ENCODE data around the gene LIPC. TPM values are rescaled to one million over a fixed set of nuclear protein-coding genes. Genes with fewer than 3 reads are reported as not detected.

The LIPC gene
- polyA plus RNA-seq, 2 of the 4 experiments (the other 2 are of a cell fraction), result 0.13 to 0.30 TPM

- Histone ChIP-seq H3K27ac (no peak overlapping the region), H3K9me3 (0 out of 3 replicates have a peak, but pooled peaks cover 6% of the 10 kb centered on the region), H3K4me2 (no peak overlapping the region), H3K4me1 (0 out of 3 replicates have a peak, but pooled peaks cover 3% of the 10 kb centered on the region), H3K4me3 (no peak overlapping the region)
- ChIA-PET POLR2A (interaction anchor here (0.9 kb wide), 1 partner anchor 12 kb away, joined by 3 read pairs; no protein-coding TSS in a partner anchor), CTCF (interaction anchor here (0.8 to 1.3 kb wide), 3 partner anchors 10 to 90 kb away, joined by 4 to 5 read pairs (median 4); no protein-coding TSS in a partner anchor)
- FAIRE-seq (no peak), DNase-seq (ENCODE audit: low read depth in 1 of 2, low spot score in 1 of 2) (no peak), ATAC-seq (no peak)
- WGBS (ENCODE audit: missing lambda C conversion rate), result 45% methylated on average over 1 of the region's 1 CpG
- no peak for TF ChIP-seq NPAS2 (CRISPR knock-in tag; IDR thresholded peaks at IDR 0.05; ENCODE audit: borderline replicate concordance)
- no peak for TF ChIP-seq CBX2 (IDR thresholded peaks at IDR 0.05; ENCODE audit: borderline replicate concordance, low read depth)
- peak in 1 of 2 experiments; percentile 14; a peak in 1 of 4 replicates for TF ChIP-seq CEBPB (IDR thresholded peaks at IDR 0.05)
- TF ChIP-seq POLR2A (IDR thresholded peaks at IDR 0.05; ENCODE audit: low read length), result no peak
Measured at GRCh38 chr15:58558777-58559176, 127.0 kb downstream of the LIPC start.

GRCh38 chr15:58559904-58560588 is 128.3 kb downstream of the LIPC start:
- no peak for FAIRE-seq
- POLR2A ChIA-PET, result no interaction called here
- no peak for ATAC-seq
- 0 out of 3 replicates have a peak, but pooled peaks cover 6% of the 10 kb centered on the region for H3K9me3 ChIP-seq
- WGBS (ENCODE audit: missing lambda C conversion rate), result 73% methylated on average over 6 of the region's 6 CpGs
- no peak overlapping the region for H3K27ac ChIP-seq
- H3K4me2 ChIP-seq, result no peak overlapping the region
- no peak for DNase-seq (ENCODE audit: low read depth in 1 of 2, low spot score in 1 of 2)
- CTCF ChIA-PET, result interaction anchor here (1.0 to 1.3 kb wide), 3 partner anchors 10 to 14 kb away, joined by 3 to 4 read pairs (median 3); no protein-coding TSS in a partner anchor
- no peak overlapping the region for H3K4me3 ChIP-seq
- no peak for TF ChIP-seq JUN (IDR thresholded peaks at IDR 0.05)
- TF ChIP-seq HES2 (IDR thresholded peaks at IDR 0.05), result no peak
- TF ChIP-seq BCL3 (IDR thresholded peaks at IDR 0.05), result no peak
- TF ChIP-seq FOSL2 (IDR thresholded peaks at IDR 0.05), result no peak
- 0 out of 2 replicates have a peak, but pooled peaks have one; percentile 3 for TF ChIP-seq FOSL2 (CRISPR knock-in tag; IDR thresholded peaks at IDR 0.05)
- no peak for TF ChIP-seq ZNF302 (CRISPR knock-in tag; IDR thresholded peaks at IDR 0.05)
- H3K4me1 ChIP-seq, result no peaks in the 10 kb centered on the region

GRCh38 chr15:58561321-58561720 is 129.5 kb downstream of the LIPC start:
- no peak overlapping the region for H3K4me2 ChIP-seq
- 0 out of 3 replicates have a peak, but pooled peaks cover 6% of the 10 kb centered on the region for H3K9me3 ChIP-seq
- DNase-seq (ENCODE audit: low read depth in 1 of 2, low spot score in 1 of 2) (no peak), FAIRE-seq (no peak), ATAC-seq (no peak)
- no peak overlapping the region for H3K4me3 ChIP-seq
- ChIA-PET CTCF (interaction anchor here (0.9 to 1.3 kb wide), 3 partner anchors 9 to 333 kb away, joined by 3 to 4 read pairs (median 3); no protein-coding TSS in a partner anchor), POLR2A (no interaction called here)
- H3K4me1 ChIP-seq, result no peaks in the 10 kb centered on the region
- no peak overlapping the region for H3K27ac ChIP-seq
- WGBS (ENCODE audit: missing lambda C conversion rate), result 0% methylated on average over 1 of the region's 1 CpG
- TF ChIP-seq ZSCAN20 (CRISPR knock-in tag; IDR thresholded peaks at IDR 0.05), result no peak

GRCh38 chr15:58562135-58562534 is 130.3 kb downstream of the LIPC start:
- no peak overlapping the region for H3K4me3 ChIP-seq
- WGBS (ENCODE audit: missing lambda C conversion rate), result 61% methylated on average over 3 of the region's 3 CpGs
- CTCF ChIA-PET, result interaction anchor here (0.6 to 1.2 kb wide), 3 partner anchors 142 to 256 kb away, joined by 3 to 5 read pairs (median 3); no protein-coding TSS in a partner anchor
- no peak for TF ChIP-seq MAFK (IDR thresholded peaks at IDR 0.05; ENCODE audit: partially characterized antibody)
- no peaks in the 10 kb centered on the region for H3K4me1 ChIP-seq
- POLR2A ChIA-PET, result no interaction called here
- ATAC-seq, result peak in 1 of 2 experiments; percentile 22; a peak in 1 of 6 replicates
- H3K9me3 ChIP-seq, result 0 out of 3 replicates have a peak, but pooled peaks cover 6% of the 10 kb centered on the region
- DNase-seq (ENCODE audit: low read depth in 1 of 2, low spot score in 1 of 2), result no peak
- no peak overlapping the region for H3K4me2 ChIP-seq
- H3K27ac ChIP-seq, result 0 out of 6 replicates have a peak overlapping the region, but pooled peaks of 1 of the 2 experiments have one; percentile 25
- no peak for FAIRE-seq

GRCh38 chr15:58564981-58565380 is 133.2 kb downstream of the LIPC start:
- TF ChIP-seq EP300 (IDR thresholded peaks at IDR 0.05) (no peak), EHF (CRISPR knock-in tag; IDR thresholded peaks at IDR 0.05) (no peak), GATA3 (IDR thresholded peaks at IDR 0.05; ENCODE audit: borderline replicate concordance) (no peak), MYC (IDR thresholded peaks at IDR 0.05; ENCODE audit: borderline replicate concordance, low read length) (no peak), MAFK (IDR thresholded peaks at IDR 0.05; ENCODE audit: partially characterized antibody) (no peak), CEBPB (IDR thresholded peaks at IDR 0.05) (no peak), CTCF (IDR thresholded peaks at IDR 0.05) (no peak), ATOH8 (CRISPR knock-in tag; IDR thresholded peaks at IDR 0.05; ENCODE audit: low read depth) (no peak), JUNB (IDR thresholded peaks at IDR 0.05) (no peak)
- ATAC-seq (no peak; a peak in 2 of 6 replicates), DNase-seq (ENCODE audit: low read depth in 1 of 2, low spot score in 1 of 2) (no peak), FAIRE-seq (no peak)
- Histone ChIP-seq H3K27ac (no peak overlapping the region), H3K9me3 (peaks cover 3% of the 10 kb centered on the region; the same call in 1 of the 3 replicates), H3K4me3 (no peak overlapping the region), H3K4me1 (peaks cover 7% of the 10 kb centered on the region; the same call in 2 of the 3 replicates), H3K4me2 (no peak overlapping the region)
- ChIA-PET CTCF (interaction anchor here (1.0 to 1.2 kb wide), 2 partner anchors 8 to 46 kb away, joined by 3 read pairs; no protein-coding TSS in a partner anchor), POLR2A (interaction anchor here (0.6 kb wide), 1 partner anchor 336 kb away, joined by 6 read pairs; no protein-coding TSS in a partner anchor)
- WGBS (ENCODE audit: missing lambda C conversion rate), result 93% methylated on average over 5 of the region's 6 CpGs
